Choroid plexus epithelial cell (primary cell): ENCODE results near the gene ACTR6.
"Not testable (repeated sequence)": the region's sequence is repeated elsewhere in the genome, so short reads cannot be mapped to it uniquely, and the experiment has no call there.

Source experiments
- DNase-seq: peaks from one replicate; pipeline ENCODE4 v3.0.0-alpha.2; 2010; ENCODE audit warnings: low read depth
- H3K4me3 ChIP-seq: 2 replicates; pipeline ENCODE4 v1.5.1; 2011; ENCODE audit warnings: low read depth, mild to moderate bottlenecking, control low read depth, low read length, moderate library complexity
- TF ChIP-seq, protein P1 (sequence below): conservative IDR thresholded peaks from 2 replicates; pipeline ENCODE4 v1.5.1; 2011; ENCODE audit warnings: low read depth, mild to moderate bottlenecking, control low read depth, inconsistent platforms, low read length, moderate library complexity

The ACTR6 gene

DNA sequence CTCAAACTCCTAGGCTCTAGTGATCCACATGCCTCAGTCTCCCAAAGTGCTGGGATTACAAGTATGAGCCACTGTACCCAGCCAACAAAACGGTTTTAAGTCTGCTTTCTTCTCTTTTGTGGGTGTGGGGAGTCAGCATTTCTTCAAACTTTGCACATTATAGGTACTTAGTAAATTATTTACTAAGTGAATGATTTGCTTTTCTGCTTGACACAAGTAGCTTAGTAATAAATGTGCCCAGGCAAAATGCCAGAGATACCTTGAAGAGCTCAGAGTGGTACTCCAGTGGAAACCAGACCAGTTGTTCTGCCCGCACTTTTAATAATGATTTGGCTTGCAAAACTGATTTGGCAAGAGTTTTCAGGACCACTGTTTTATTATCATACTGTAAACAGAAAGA is 51.3 kb downstream of the ACTR6 start:
- TF ChIP-seq, protein P1, sequence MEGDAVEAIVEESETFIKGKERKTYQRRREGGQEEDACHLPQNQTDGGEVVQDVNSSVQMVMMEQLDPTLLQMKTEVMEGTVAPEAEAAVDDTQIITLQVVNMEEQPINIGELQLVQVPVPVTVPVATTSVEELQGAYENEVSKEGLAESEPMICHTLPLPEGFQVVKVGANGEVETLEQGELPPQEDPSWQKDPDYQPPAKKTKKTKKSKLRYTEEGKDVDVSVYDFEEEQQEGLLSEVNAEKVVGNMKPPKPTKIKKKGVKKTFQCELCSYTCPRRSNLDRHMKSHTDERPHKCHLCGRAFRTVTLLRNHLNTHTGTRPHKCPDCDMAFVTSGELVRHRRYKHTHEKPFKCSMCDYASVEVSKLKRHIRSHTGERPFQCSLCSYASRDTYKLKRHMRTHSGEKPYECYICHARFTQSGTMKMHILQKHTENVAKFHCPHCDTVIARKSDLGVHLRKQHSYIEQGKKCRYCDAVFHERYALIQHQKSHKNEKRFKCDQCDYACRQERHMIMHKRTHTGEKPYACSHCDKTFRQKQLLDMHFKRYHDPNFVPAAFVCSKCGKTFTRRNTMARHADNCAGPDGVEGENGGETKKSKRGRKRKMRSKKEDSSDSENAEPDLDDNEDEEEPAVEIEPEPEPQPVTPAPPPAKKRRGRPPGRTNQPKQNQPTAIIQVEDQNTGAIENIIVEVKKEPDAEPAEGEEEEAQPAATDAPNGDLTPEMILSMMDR, result no peak
- H3K4me3 ChIP-seq, result no peak overlapping the region
- DNase-seq, result no peak

DNA sequence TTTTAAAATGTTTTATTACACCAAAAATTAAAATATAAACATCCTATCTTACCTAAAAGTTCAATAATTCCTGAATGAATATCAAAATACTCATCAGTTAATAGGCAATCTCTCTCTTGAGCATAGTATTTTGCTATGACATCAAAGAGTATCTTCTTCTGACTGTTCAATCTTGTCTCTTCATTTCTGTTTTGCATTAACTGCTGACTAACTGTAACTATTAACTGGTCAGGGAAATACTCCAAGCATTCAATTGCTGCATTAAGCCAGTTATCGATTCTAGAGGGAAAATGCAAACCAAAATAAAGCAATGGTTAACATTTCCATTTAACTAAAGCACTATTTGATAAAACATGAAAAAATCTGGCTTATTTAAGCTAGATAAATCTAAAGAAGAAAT is 52.8 kb downstream of the ACTR6 start:
- no peak for DNase-seq
- TF ChIP-seq, protein P1, result no peak
- H3K4me3 ChIP-seq, result no peak overlapping the region

DNA sequence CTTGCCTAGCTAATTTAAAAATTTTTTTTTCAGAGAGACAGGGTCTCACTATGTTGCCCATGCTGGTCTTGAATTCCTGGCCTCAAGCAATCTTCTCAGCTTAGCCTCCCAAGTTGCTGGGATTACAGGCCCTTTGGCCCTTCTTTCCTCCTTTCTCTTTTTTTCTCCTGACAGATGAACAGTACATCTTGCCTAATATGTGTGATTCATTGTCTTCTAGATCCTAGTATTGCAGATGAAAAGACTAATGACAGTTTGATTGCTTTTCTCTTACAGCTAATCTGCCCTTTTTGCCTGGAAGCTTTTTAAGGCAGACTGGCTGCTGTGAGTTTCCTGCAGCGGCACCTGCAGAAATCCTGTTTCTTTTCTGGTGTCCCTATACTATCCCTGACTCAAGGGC is 54.3 kb downstream of the ACTR6 start:
- TF ChIP-seq, protein P1, result no peak
- no peak for DNase-seq

DNA sequence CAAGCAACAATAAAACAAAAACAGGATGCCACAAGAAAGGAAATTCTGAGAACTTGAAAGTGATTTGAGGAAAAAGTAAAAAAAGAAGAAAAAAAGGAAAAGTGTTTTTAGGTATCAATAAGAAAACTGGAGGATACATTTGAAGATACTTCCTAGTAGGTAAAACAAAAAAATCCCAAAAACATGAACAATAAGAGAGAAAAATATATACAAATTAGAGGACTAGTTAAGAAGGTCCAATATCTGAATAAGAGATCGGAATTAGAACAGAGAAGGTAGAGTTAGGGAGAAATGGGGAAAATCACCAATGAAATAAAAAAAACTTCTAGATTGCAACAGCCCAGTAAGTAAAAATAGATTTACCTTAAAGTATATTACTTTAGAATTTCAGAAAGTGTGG is 57.5 kb downstream of the ACTR6 start:
- TF ChIP-seq, protein P1, result no peak
- no peak for DNase-seq
- H3K4me3 ChIP-seq, result no peak overlapping the region

More for the DNA sequence above, 54.3 kb downstream of the ACTR6 start:
- no peak overlapping the region for H3K4me3 ChIP-seq

DNA sequence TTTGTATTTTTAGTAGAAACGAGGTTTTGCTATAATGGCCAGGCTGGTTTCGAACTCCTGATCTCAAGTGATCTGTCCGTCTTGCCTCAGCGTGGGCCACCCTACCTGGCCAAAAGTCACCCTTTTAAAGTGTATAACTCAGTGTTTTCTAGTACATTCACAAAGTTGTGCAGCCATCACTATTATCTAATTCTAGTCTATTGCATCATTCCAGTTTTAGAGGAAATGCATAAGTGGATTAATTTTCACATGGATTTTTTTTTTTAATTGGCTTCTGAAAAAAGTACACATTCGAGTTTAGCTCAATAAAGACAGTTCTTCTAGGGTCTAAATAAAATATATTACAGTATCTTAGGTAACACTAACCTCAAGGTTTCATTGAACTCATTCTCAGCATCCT is 62.5 kb downstream of the ACTR6 start:
- TF ChIP-seq, protein P1, result no peak
- no peak for DNase-seq

DNA sequence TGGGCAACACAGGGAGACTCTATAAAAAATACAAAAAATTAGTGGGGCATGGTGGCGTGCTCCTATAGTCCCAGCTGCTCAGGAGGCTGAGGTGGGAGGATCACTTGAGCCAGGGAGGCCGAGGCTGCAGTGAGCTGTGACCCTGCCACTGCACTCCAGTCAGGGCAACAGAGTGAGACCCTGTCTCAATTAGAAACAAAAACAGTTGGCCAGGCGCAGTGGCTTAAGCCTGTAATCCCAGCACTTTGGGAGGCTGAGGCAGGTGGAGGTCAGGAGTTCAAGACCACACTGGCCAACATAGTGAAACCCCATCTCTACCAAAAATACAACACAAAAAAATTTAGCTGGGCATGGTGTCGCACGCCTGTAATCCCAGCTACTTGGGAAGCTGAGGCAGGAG is 64.5 kb downstream of the ACTR6 start:
- H3K4me3 ChIP-seq, DNase-seq: not testable (repeated sequence)

More for the DNA sequence above, 62.5 kb downstream of the ACTR6 start:
- H3K4me3 ChIP-seq, result no peak overlapping the region

DNA sequence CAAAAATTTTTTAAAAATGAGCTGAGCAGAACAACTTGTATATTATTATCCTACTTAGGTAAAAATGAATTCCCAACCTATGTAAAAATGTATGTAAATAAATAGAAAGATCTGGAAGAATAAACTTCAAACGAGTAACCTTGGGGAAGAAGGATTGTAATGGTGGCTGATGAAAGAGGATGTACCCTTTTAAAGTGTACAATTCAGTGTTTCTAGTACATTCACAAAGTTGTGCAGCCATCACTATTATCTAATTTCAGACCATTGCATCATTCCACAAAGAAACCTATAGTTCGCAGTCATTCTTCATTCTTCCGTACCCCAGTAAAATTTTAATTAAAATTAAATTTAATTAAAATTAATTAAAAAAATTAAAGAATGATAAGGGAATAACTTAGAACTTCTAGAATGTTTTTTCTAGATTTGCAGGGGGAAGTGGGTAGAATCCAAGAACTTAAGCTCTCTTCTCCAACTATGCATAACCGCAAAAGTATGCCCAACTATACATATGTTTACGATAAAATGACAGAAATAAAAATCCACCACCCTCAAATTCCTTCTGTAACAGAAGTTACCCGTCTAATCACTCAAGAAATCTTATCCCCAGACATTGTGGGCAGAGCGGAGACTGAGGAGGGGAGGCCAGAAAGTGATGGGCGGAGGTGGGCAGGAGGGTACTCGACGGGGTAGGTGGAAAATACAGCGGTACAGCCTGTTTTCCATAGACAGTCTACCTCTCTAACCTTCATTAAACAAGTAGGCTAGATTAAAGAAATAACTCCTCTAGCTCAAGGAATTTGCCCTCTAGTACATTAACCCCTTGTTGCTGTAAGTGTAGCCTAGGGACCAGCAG is 65.3 kb downstream of the ACTR6 start:
- no peak for DNase-seq
- H3K4me3 ChIP-seq, result peak overlapping the region; percentile 78
- TF ChIP-seq, protein P1, result no peak

DNA sequence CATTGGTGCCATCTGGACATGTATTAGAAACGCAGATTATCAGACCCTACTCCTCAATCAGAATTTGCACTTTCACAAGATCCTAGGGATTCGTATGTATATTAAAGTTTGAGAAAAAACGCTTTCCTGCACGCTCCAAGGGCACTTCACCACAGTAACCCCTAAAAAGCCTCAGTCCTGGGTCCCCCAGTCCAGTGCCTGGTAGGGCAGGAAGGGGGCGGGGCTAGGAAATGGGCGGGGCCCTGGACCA is 65.9 kb downstream of the ACTR6 start:
- DNase-seq, result no peak
- peak overlapping the region; percentile 78 for H3K4me3 ChIP-seq
- TF ChIP-seq, protein P1, result no peak
